GM12873 (cell line): ENCODE data around the gene RNPEP.

Experiments used
- TF ChIP-seq, protein P1 (sequence below): IDR thresholded peaks from 2 replicates; pipeline ENCODE4 v1.5.1; 2012; ENCODE audit warnings: low read depth, mild to moderate bottlenecking, moderate library complexity, low read length, control low read depth; ENCODE audit not compliant: insufficient read depth; ENCODE audit errors: missing control alignments

Gene RNPEP

DNA sequence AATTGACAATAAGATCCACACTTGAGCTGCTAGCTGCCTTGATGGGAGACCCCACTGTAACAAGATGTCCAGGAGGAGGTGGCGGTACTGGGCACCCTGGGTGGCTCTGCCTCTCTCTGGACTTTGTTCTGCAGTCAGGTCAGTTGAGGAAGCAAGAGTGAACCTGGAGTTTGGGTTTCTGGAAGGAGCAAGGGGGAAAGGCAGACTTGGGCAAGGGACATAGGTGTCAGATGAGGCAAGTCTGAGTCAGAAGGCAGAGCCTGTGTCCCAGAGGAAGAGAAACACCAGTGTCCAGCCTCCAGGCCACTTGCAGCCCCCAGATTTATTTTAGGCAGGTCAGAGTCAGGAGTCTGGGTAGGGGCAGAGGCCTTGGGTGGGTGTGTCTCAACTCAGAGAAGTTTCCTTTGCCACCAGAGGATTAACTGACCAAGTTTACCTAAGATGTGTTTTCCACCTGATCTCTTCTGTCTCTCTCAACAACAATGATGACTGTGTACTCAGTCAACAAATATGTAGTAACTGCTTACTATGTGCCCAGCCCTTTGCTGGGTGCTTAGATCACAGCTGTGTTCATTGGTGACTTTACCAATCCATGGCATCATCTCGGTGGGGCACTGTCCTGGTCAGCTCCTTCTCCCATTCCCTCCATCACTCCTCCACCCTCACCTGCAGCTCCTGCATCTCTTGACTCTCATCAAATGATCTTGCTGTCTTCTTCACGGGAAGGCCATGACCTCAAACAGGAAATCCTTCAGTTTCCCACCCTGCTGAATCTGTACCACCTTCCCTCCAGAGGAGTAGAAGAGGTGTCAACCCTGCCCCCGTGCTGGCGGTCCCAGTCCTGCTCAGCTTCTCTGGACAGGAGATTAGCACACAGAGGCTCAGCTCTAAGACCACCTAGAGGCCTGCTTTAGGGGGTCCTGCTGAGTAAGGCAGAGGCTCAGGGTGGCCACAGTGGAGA, 64.6 kb downstream of the RNPEP start:
- TF ChIP-seq, protein P1, sequence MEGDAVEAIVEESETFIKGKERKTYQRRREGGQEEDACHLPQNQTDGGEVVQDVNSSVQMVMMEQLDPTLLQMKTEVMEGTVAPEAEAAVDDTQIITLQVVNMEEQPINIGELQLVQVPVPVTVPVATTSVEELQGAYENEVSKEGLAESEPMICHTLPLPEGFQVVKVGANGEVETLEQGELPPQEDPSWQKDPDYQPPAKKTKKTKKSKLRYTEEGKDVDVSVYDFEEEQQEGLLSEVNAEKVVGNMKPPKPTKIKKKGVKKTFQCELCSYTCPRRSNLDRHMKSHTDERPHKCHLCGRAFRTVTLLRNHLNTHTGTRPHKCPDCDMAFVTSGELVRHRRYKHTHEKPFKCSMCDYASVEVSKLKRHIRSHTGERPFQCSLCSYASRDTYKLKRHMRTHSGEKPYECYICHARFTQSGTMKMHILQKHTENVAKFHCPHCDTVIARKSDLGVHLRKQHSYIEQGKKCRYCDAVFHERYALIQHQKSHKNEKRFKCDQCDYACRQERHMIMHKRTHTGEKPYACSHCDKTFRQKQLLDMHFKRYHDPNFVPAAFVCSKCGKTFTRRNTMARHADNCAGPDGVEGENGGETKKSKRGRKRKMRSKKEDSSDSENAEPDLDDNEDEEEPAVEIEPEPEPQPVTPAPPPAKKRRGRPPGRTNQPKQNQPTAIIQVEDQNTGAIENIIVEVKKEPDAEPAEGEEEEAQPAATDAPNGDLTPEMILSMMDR = no peak

DNA sequence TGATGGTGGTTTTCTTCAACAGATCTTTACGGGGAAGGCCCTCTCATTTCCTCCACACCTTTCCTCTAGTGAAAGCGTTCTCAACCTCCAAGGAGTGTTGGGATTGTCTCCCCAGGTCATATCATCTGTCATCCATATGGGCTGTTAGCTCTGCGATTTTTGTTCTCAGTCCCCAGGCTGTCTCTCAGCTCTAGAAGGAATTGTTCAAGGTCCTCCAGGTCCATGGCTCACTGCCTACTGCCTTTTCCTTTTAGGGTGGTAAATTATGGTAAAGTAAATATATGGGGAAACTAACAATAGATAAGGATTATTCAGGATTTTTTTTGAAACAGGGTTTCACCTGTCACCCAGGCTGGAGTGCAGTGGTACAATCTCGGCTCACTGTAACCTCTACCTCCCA, 65.5 kb downstream of the RNPEP start:
- TF ChIP-seq, protein P1 = no peak

DNA sequence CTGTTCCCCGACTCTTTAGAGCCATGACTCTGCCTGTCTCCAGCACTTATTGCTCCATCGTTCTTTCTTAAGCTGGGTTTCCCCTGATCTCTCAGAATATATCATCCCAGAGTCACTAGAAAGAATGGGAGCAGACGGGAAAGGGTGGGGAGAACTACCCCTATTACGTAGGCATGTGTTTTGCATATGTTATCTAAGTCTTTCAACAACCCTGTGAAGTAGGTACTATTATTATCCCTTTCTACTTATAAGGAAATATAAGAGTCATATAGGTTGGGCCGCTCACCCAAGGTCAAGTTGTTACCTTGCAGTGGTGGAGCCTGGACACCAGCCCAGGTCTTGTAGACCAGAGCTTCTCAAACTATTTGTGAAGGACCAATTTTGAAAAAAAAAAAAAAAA, 66.7 kb downstream of the RNPEP start:
- TF ChIP-seq, protein P1 = no peak

DNA sequence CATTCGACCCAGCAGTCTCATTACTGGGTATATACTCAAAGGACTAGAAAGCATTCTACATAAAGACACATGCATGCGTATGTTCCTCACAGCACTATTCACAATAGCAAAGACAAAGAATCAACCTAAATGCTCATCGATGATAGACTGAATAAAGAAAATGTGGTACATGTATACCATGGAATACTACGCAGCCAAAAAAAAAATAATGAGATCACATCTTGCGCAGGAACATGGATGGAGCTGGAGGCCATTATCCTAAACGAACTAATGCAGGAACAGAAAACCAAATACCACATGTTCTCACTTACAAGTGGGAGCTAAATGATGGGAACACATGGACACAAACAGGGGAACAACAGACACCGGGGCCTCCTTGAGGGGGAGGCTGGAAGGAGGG, 71.6 kb downstream of the RNPEP start:
- TF ChIP-seq, protein P1 = no peak
